Uterus (tissue), 4 donors: ENCODE data around the gene CXCL8. TPM values are rescaled to one million over a fixed set of nuclear protein-coding genes. Genes with fewer than 3 reads are reported as not detected.

Experiments
- DNase-seq, 2 donors: peaks; one replicate each; pipeline ENCODE4 v3.0.0-alpha.2; 2019 to 2020
- H3K27ac ChIP-seq, 2 donors: fragments of 200-600 bp; sonication (generic); 1 replicate in 1 of 2; 2 replicates in 1 of 2; pipeline ENCODE4 v1.5.1; 2016 to 2018
- H3K27me3 ChIP-seq, 2 donors: fragments of 200-600 bp; sonication (generic); one replicate each; pipeline ENCODE4 v1.5.1; 2018 to 2019; ENCODE audit warnings: control low read depth in 1 of 2
- H3K36me3 ChIP-seq, 2 donors: fragments of 200-600 bp; sonication (generic); one replicate each; pipeline ENCODE4 v1.5.1; 2019; ENCODE audit warnings: control low read depth in 1 of 2
- H3K4me1 ChIP-seq, 2 donors: fragments of 200-600 bp; sonication (generic); one replicate each; pipeline ENCODE4 v1.5.1; 2018 to 2019; ENCODE audit warnings: control low read depth in 1 of 2
- H3K4me3 ChIP-seq, 2 donors: fragments of 200-600 bp; sonication (generic); 1 replicate in 1 of 2; 2 replicates in 1 of 2; pipeline ENCODE4 v1.5.1; 2018 to 2019; ENCODE audit warnings: mild to moderate bottlenecking in 1 of 2
- H3K9me3 ChIP-seq, 2 donors: fragments of 200-600 bp; sonication (generic); one replicate each; pipeline ENCODE4 v1.5.1; 2019; ENCODE audit warnings: control low read depth in 1 of 2
- CTCF ChIP-seq, 4 experiments: fragments of 200-600 bp in 2 of 4; fragments of 450-650 bp in 2 of 4; sonication (generic) in 2 of 4; IDR thresholded peaks; one replicate each; pipeline ENCODE4 v1.5.1; 2016 to 2019; ENCODE audit warnings: antibody characterized with exemption in 4 of 4, mild to moderate bottlenecking in 2 of 4, moderate library complexity in 1 of 4
- POLR2A ChIP-seq, 2 donors: fragments of 450-650 bp; IDR thresholded peaks; one replicate each; pipeline ENCODE4 v1.6.1; 2016; ENCODE audit warnings: antibody characterized with exemption in 2 of 2, mild to moderate bottlenecking in 1 of 2, moderate library complexity in 1 of 2
- intact Hi-C: fragments of 100-400 bp; cut with DNase I; formaldehyde crosslinking; loops from one replicate; pipeline ENCODE4 v1.15.1; 2023; ENCODE audit warnings: low total_unique reads
- total RNA-seq, 4 donors: library from RNA; depleted of rRNA in 3 of 4; stranded (reverse); fragments of >200 nt in 3 of 4; gene quantifications; one replicate each; pipeline versions ENCODE4 v1.1.0 to v1.2.4, GENCODE V29; 2014 to 2023
- donor health status: DM: yes; HTN: yes; CAD: no.

The CXCL8 gene
- total RNA-seq, 4 donors from 2014 or later, result 0.67 to 2.2 TPM; not detected in 2

GRCh38 chr4:73759357-73759756, 19.0 kb downstream of the CXCL8 start:
- DNase-seq, result no peak
- intact Hi-C loops, result no loop called here
- H3K9me3 ChIP-seq, result no peaks in the 10 kb centered on the region
- no peaks in the 10 kb centered on the region for H3K36me3 ChIP-seq
- no peaks in the 10 kb centered on the region for H3K27me3 ChIP-seq
- H3K4me1 ChIP-seq, result no peaks in the 10 kb centered on the region
- H3K4me3 ChIP-seq, result no peak overlapping the region
- TF ChIP-seq POLR2A (IDR thresholded peaks at IDR 0.05) (no peak), CTCF (IDR thresholded peaks at IDR 0.05) (no peak)
- H3K27ac ChIP-seq, result no peak overlapping the region

- Histone ChIP-seq H3K9me3 (no peaks in the 10 kb centered on the region), H3K4me3 (no peak overlapping the region), H3K4me1 (no peaks in the 10 kb centered on the region), H3K36me3 (no peaks in the 10 kb centered on the region), H3K27me3 (no peaks in the 10 kb centered on the region), H3K27ac (no peak overlapping the region)
- TF ChIP-seq POLR2A (IDR thresholded peaks at IDR 0.05) (no peak), CTCF (IDR thresholded peaks at IDR 0.05) (no peak)
- no peak for DNase-seq
- intact Hi-C loops, result no loop called here
These were observed 21.5 kb downstream of the CXCL8 start for GRCh38 chr4:73761856-73762255.

- Histone ChIP-seq H3K4me3 (no peak overlapping the region), H3K27ac (no peak overlapping the region), H3K9me3 (no peaks in the 10 kb centered on the region), H3K4me1 (no peaks in the 10 kb centered on the region), H3K36me3 (no peaks in the 10 kb centered on the region), H3K27me3 (no peaks in the 10 kb centered on the region)
- no peak for DNase-seq
- intact Hi-C loops, result no loop called here
- no peak for TF ChIP-seq CTCF (IDR thresholded peaks at IDR 0.05)
- no peak for TF ChIP-seq POLR2A (IDR thresholded peaks at IDR 0.05)
These were observed 22.0 kb downstream of the CXCL8 start for GRCh38 chr4:73762409-73762808.

- H3K27me3 ChIP-seq, result no peaks in the 10 kb centered on the region
- H3K4me3 ChIP-seq, result no peak overlapping the region
- intact Hi-C loops, result no loop called here
These were observed 23.5 kb downstream of the CXCL8 start for GRCh38 chr4:73763877-73764276.

GRCh38 chr4:73764513-73764912, 24.1 kb downstream of the CXCL8 start:
- H3K27ac ChIP-seq, result no peak overlapping the region
- DNase-seq, result no peak
- H3K4me1 ChIP-seq, result no peaks in the 10 kb centered on the region
- no peaks in the 10 kb centered on the region for H3K36me3 ChIP-seq
- TF ChIP-seq POLR2A (IDR thresholded peaks at IDR 0.05) (no peak), CTCF (IDR thresholded peaks at IDR 0.05) (no peak)
- intact Hi-C loops, result no loop called here
- no peak overlapping the region for H3K4me3 ChIP-seq
- no peaks in the 10 kb centered on the region for H3K27me3 ChIP-seq
- H3K9me3 ChIP-seq, result no peaks in the 10 kb centered on the region

More at GRCh38 chr4:73763877-73764276, 23.5 kb downstream of the CXCL8 start:
- no peak for DNase-seq
- Histone ChIP-seq H3K36me3 (no peaks in the 10 kb centered on the region), H3K9me3 (no peaks in the 10 kb centered on the region), H3K27ac (no peak overlapping the region), H3K4me1 (no peaks in the 10 kb centered on the region)
- TF ChIP-seq POLR2A (IDR thresholded peaks at IDR 0.05) (no peak), CTCF (IDR thresholded peaks at IDR 0.05) (no peak)
